ENCODE data around the gene EED.

DNA sequence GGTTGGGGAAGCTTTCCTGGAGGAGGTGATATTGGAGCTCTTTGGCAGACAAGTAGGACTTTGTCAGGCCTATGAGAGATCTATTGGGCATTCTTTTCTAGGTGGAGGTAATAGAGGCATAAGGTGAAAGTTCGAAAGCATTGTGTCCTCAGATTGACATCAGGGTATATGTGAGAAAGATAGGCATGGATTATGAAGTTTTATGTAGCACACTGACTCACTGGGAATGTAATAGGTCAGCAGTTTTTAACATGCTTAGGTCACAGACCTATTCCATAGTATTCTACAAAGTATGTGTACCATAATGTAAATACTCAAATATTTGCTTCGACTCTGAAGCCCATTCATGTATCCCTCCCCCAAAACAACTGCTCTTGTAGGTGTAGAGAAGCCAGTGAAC lies 69.2 kb downstream of the EED start:
- TF ChIP-seq, protein P1, sequence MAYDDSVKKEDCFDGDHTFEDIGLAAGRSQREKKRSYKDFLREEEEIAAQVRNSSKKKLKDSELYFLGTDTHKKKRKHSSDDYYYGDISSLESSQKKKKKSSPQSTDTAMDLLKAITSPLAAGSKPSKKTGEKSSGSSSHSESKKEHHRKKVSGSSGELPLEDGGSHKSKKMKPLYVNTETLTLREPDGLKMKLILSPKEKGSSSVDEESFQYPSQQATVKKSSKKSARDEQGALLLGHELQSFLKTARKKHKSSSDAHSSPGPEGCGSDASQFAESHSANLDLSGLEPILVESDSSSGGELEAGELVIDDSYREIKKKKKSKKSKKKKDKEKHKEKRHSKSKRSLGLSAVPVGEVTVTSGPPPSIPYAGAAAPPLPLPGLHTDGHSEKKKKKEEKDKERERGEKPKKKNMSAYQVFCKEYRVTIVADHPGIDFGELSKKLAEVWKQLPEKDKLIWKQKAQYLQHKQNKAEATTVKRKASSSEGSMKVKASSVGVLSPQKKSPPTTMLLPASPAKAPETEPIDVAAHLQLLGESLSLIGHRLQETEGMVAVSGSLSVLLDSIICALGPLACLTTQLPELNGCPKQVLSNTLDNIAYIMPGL (CRISPR knock-in tag; IDR thresholded peaks at IDR 0.05): no peak
- TF ChIP-seq, protein P2, sequence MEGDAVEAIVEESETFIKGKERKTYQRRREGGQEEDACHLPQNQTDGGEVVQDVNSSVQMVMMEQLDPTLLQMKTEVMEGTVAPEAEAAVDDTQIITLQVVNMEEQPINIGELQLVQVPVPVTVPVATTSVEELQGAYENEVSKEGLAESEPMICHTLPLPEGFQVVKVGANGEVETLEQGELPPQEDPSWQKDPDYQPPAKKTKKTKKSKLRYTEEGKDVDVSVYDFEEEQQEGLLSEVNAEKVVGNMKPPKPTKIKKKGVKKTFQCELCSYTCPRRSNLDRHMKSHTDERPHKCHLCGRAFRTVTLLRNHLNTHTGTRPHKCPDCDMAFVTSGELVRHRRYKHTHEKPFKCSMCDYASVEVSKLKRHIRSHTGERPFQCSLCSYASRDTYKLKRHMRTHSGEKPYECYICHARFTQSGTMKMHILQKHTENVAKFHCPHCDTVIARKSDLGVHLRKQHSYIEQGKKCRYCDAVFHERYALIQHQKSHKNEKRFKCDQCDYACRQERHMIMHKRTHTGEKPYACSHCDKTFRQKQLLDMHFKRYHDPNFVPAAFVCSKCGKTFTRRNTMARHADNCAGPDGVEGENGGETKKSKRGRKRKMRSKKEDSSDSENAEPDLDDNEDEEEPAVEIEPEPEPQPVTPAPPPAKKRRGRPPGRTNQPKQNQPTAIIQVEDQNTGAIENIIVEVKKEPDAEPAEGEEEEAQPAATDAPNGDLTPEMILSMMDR (IDR thresholded peaks at IDR 0.05): no peak
- TF ChIP-seq CREM (CRISPR knock-in tag; IDR thresholded peaks at IDR 0.05): no peak
- TF ChIP-seq, protein P3, sequence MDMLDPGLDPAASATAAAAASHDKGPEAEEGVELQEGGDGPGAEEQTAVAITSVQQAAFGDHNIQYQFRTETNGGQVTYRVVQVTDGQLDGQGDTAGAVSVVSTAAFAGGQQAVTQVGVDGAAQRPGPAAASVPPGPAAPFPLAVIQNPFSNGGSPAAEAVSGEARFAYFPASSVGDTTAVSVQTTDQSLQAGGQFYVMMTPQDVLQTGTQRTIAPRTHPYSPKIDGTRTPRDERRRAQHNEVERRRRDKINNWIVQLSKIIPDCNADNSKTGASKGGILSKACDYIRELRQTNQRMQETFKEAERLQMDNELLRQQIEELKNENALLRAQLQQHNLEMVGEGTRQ (CRISPR knock-in tag; IDR thresholded peaks at IDR 0.05): no peak
- TF ChIP-seq TP53 (CRISPR knock-in tag; IDR thresholded peaks at IDR 0.05): no peak
- TF ChIP-seq, protein P4, sequence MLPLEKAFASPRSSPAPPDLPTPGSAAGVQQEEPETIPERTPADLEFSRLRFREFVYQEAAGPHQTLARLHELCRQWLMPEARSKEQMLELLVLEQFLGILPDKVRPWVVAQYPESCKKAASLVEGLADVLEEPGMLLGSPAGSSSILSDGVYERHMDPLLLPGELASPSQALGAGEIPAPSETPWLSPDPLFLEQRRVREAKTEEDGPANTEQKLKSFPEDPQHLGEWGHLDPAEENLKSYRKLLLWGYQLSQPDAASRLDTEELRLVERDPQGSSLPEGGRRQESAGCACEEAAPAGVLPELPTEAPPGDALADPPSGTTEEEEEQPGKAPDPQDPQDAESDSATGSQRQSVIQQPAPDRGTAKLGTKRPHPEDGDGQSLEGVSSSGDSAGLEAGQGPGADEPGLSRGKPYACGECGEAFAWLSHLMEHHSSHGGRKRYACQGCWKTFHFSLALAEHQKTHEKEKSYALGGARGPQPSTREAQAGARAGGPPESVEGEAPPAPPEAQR (CRISPR knock-in tag; IDR thresholded peaks at IDR 0.05): no peak
- TF ChIP-seq SMAD3 (CRISPR knock-in tag; IDR thresholded peaks at IDR 0.05; ENCODE audit: borderline replicate concordance): no peak
- TF ChIP-seq FOXK1 (CRISPR knock-in tag; IDR thresholded peaks at IDR 0.05): no peak
